Small intestine (tissue), 7 donors: ENCODE measurements around the gene C9. TPM values are rescaled to one million over a fixed set of nuclear protein-coding genes. Genes with fewer than 3 reads are reported as not detected.
"Not testable (repeated sequence)": the region's sequence is repeated elsewhere in the genome, so short reads cannot be mapped to it uniquely, and the experiment has no call there.

Experiments
- DNase-seq, 2 donors: peaks; one replicate each; pipeline versions ENCODE4 v3.0.0 to v3.0.0-alpha.2; 2013
- FAIRE-seq: peaks from 2 replicates; lab custom pipeline; 2012; peaks lifted over from hg19 to GRCh38; lab: Jason Lieb, UNC
- H3K27ac ChIP-seq, 3 donors: one replicate each; pipeline ENCODE4 v1.5.1; 2013; ENCODE audit warnings: low read length in 2 of 3, mild to moderate bottlenecking in 2 of 3, control low read depth in 1 of 3, inconsistent platforms in 1 of 3, low read depth in 1 of 3, moderate library complexity in 1 of 3
- H3K27me3 ChIP-seq, 3 donors: one replicate each; pipeline ENCODE4 v1.6.1; 2013; ENCODE audit warnings: low read length in 3 of 3, inconsistent platforms in 1 of 3; ENCODE audit not compliant: control insufficient read depth in 3 of 3, insufficient read depth in 3 of 3
- H3K36me3 ChIP-seq, 3 donors: one replicate each; pipeline ENCODE4 v1.6.1; 2013; ENCODE audit warnings: low read length in 3 of 3, inconsistent platforms in 1 of 3, low read depth in 1 of 3, mild to moderate bottlenecking in 1 of 3, moderate library complexity in 1 of 3; ENCODE audit not compliant: control insufficient read depth in 3 of 3, insufficient read depth in 2 of 3
- H3K4me1 ChIP-seq, 3 donors: one replicate each; pipeline ENCODE4 v1.6.1; 2013; ENCODE audit warnings: low read length in 2 of 3, inconsistent platforms in 1 of 3, low read depth in 1 of 3, mild to moderate bottlenecking in 1 of 3, moderate library complexity in 1 of 3; ENCODE audit not compliant: control insufficient read depth in 3 of 3, insufficient read depth in 2 of 3
- H3K4me3 ChIP-seq, 3 donors: one replicate each; pipeline ENCODE4 v1.5.1; 2013; ENCODE audit warnings: low read length in 3 of 3, control low read depth in 1 of 3, inconsistent platforms in 1 of 3, low read depth in 1 of 3, mild to moderate bottlenecking in 1 of 3, moderate library complexity in 1 of 3
- H3K9me3 ChIP-seq, 2 donors: one replicate each; pipeline ENCODE4 v1.6.1; 2013; ENCODE audit warnings: low read depth in 1 of 2, low read length in 1 of 2; ENCODE audit not compliant: control insufficient read depth in 2 of 2, insufficient read depth in 1 of 2
- WGBS, 3 donors: extraction: QIAGEN DNeasy Blood & Tissue Kit; methylation state at CpG; one replicate each; pipeline ENCODE4 v1.1.7; 2013; 5-methylcytosine and 5-hydroxymethylcytosine counted together
- polyA plus RNA-seq, 4 donors: library from polyadenylated mRNA; stranded (reverse) in 3 of 4; unstranded in 1 of 4; fragments of 200-250 nt in 3 of 4; fragments of 120-200 nt in 1 of 4; gene quantifications; one replicate each; pipeline versions ENCODE4 v1.2.1 to v1.2.3, GENCODE V29; 2013
- donor health status: healthy with polysubstance abuse.
- donor health status: control.
- donor health status: control.
- donor health status: Bipolar disorder and iron deficiency.
- donor health status: healthy.

Gene C9
- polyA plus RNA-seq, 4 donors = 0.06 TPM; not detected in 3

DNA sequence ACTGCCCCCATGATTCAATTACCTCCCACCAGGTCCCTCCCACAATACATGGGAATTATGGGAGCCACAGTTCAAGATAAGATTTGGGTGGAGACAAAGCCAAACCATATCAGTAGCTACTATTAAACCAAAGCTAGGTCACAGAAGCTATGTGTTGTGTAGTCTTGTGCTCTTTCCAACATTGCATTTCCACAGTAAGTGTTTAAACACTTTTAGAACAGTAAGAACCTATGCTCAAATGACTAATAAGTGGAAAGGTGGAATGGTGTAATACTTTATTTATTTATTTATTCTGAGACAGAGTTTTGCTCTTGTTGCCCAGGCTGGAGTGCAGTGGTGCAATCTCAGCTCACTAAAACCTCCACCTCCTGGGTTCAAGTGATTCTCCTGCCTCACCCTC is 37.8 kb upstream of the C9 start:
- FAIRE-seq, H3K27me3 ChIP-seq, DNase-seq, H3K9me3 ChIP-seq, H3K4me3 ChIP-seq, H3K36me3 ChIP-seq: not testable (repeated sequence)
- H3K27ac ChIP-seq = peak overlapping the region in 1 of 3 donors; percentile 83
- peaks cover 0 to 47% (median 3%) of the 10 kb centered on the region in 3 donors for H3K4me1 ChIP-seq

DNA sequence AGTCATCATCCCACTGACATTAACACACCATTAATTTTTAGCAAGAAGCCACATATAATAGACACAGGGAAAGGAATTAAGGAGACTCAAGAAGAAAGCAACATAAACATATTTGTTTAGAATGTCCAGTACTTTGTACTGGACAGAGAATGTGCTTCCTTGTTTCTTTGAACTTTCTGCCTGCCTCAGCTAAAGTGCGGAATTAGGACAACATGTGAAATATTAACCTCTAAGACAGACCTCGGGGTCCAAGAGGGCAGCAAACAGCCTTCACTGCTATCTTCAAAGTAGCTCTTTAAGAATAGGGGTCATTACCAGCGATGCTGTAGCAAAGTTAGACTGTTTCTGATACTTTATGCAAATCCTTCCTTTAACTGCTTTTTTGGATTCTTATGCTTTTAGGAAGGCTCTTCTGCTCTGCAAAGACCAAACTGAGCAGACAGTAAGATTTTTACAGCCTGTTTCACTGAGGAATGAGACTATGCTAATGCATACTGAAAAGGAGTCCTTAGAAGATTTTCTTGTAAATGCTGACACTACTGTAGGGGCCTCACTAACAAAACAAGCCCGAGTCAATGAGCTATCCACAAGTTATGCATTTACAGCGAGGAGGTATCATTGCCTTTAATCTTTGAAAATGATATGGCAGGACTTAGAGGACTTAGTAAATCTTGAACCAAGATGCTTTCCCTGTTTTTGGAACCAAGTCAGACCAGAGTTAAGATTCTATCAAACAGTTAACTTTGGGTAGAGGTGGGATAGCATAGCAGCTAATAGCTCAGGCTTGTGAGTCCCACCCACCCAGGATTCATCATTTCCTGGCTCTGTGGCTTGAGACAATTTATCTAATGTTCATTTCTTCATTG is 36.7 kb upstream of the C9 start:
- FAIRE-seq = no peak

GRCh38 chr5:39399135-39400036 is 35.1 kb upstream of the C9 start:
- peaks cover 0 to 55% (median 3%) of the 10 kb centered on the region in 3 donors for H3K4me1 ChIP-seq
- peaks cover 0 to 11% (median 0%) of the 10 kb centered on the region in 3 donors for H3K36me3 ChIP-seq
- peak overlapping the region in 2 of 3 donors; percentile 78 to 95 for H3K27ac ChIP-seq
- no peaks in the 10 kb centered on the region for H3K9me3 ChIP-seq
- no peak overlapping the region for H3K4me3 ChIP-seq
- DNase-seq (peak; percentile 17 to 86), FAIRE-seq (no peak)
- no peaks in the 10 kb centered on the region for H3K27me3 ChIP-seq
- WGBS, 3 donors = 35 to 69% (median 66%) methylated on average over 1 of the region's 1 CpG

More for the DNA sequence above, 36.7 kb upstream of the C9 start:
- no peaks in the 10 kb centered on the region for H3K27me3 ChIP-seq
- DNase-seq = peak; percentile 26 to 89
- peaks cover 0 to 10% (median 0%) of the 10 kb centered on the region in 3 donors for H3K36me3 ChIP-seq
- H3K4me1 ChIP-seq = peaks cover 0 to 53% (median 3%) of the 10 kb centered on the region in 3 donors
- 15 to 34% (median 30%) methylated on average over 5 of the region's 5 CpGs for WGBS, 3 donors
- no peak overlapping the region for H3K4me3 ChIP-seq
- peak overlapping the region in 2 of 3 donors; percentile 73 to 83 for H3K27ac ChIP-seq
- H3K9me3 ChIP-seq = no peaks in the 10 kb centered on the region

- Histone ChIP-seq H3K27ac (peak overlapping the region in 1 of 3 donors; percentile 3), H3K36me3 (peaks cover 0 to 18% (median 0%) of the 10 kb centered on the region in 3 donors), H3K9me3 (no peaks in the 10 kb centered on the region), H3K27me3 (no peaks in the 10 kb centered on the region), H3K4me3 (no peak overlapping the region), H3K4me1 (peaks cover 0 to 43% (median 3%) of the 10 kb centered on the region in 3 donors)
- WGBS, 3 donors = 82 to 91% (median 88%) methylated on average over 3 of the region's 3 CpGs
- no peak for FAIRE-seq
- DNase-seq = no peak
Observed at GRCh38 chr5:39396843-39397242, 32.5 kb upstream of the C9 start.

- FAIRE-seq = no peak
- Histone ChIP-seq H3K27me3 (no peaks in the 10 kb centered on the region), H3K36me3 (peaks cover 0 to 21% (median 0%) of the 10 kb centered on the region in 3 donors), H3K4me3 (no peak overlapping the region), H3K9me3 (no peaks in the 10 kb centered on the region), H3K4me1 (peaks cover 0 to 35% (median 0%) of the 10 kb centered on the region in 3 donors), H3K27ac (no peak overlapping the region)
- no peak for DNase-seq
Observed at GRCh38 chr5:39395521-39395920, 31.2 kb upstream of the C9 start.

- H3K27ac ChIP-seq = peak overlapping the region in 1 of 3 donors; percentile 79
- peaks cover 0 to 29% (median 0%) of the 10 kb centered on the region in 3 donors for H3K4me1 ChIP-seq
- no peak for DNase-seq
- H3K27me3 ChIP-seq = no peaks in the 10 kb centered on the region
- no peak overlapping the region for H3K4me3 ChIP-seq
- WGBS, 3 donors = 53 to 65% (median 56%) methylated on average over 3 of the region's 3 CpGs
- FAIRE-seq = no peak
- H3K9me3 ChIP-seq = no peaks in the 10 kb centered on the region
- H3K36me3 ChIP-seq = peaks cover 0 to 24% (median 0%) of the 10 kb centered on the region in 3 donors
Observed at GRCh38 chr5:39394946-39395345, 30.7 kb upstream of the C9 start.

- no peaks in the 10 kb centered on the region for H3K9me3 ChIP-seq
- no peak for DNase-seq
- no peak overlapping the region for H3K4me3 ChIP-seq
- peaks cover 0 to 2% (median 0%) of the 10 kb centered on the region in 3 donors for H3K4me1 ChIP-seq
- no peaks in the 10 kb centered on the region for H3K27me3 ChIP-seq
- WGBS, 3 donors = 89 to 95% (median 93%) methylated on average over 3 of the region's 3 CpGs
- FAIRE-seq = no peak
- peaks cover 0 to 18% (median 0%) of the 10 kb centered on the region in 3 donors for H3K36me3 ChIP-seq
- H3K27ac ChIP-seq = no peak overlapping the region
Observed at GRCh38 chr5:39390945-39391344, 26.6 kb upstream of the C9 start.

- 87 to 95% (median 93%) methylated on average over 2 of the region's 2 CpGs for WGBS, 3 donors
- no peak overlapping the region for H3K27ac ChIP-seq
- H3K9me3 ChIP-seq = no peaks in the 10 kb centered on the region
- peaks cover 0 to 3% (median 0%) of the 10 kb centered on the region in 3 donors for H3K27me3 ChIP-seq
- H3K4me3 ChIP-seq = no peak overlapping the region
- peaks cover 0 to 21% (median 0%) of the 10 kb centered on the region in 3 donors for H3K36me3 ChIP-seq
- DNase-seq (no peak), FAIRE-seq (no peak)
- H3K4me1 ChIP-seq = no peaks in the 10 kb centered on the region
Observed at GRCh38 chr5:39387293-39387692, 23.0 kb upstream of the C9 start.
